Stimulated activated CD8-positive, alpha-beta memory T cell treated with anti-CD3 and anti-CD28 coated beads, Interleukin-15, amount 100 ng/mL, for 24 hours (primary cell): ENCODE results near the gene AJM1.
"Not testable (repeated sequence)": the region's sequence is repeated elsewhere in the genome, so short reads cannot be mapped to it uniquely, and the experiment has no call there.

ENCODE experiments used
- DNase-seq: peaks from one replicate; pipeline ENCODE4 v3.0.0-alpha.2; 2020; ENCODE audit warnings: low read depth

Gene AJM1

GRCh38 chr9:136856541-136857141 lies 14.4 kb downstream of the AJM1 start:
- no peak for DNase-seq

- DNase-seq, result no peak
Measured at GRCh38 chr9:136857166-136857565, 14.9 kb downstream of the AJM1 start.

GRCh38 chr9:136857581-136858412 lies 15.5 kb downstream of the AJM1 start:
- DNase-seq, result no peak

GRCh38 chr9:136858452-136858843 lies 16.2 kb downstream of the AJM1 start:
- no peak for DNase-seq

GRCh38 chr9:136858844-136859757 lies 16.8 kb downstream of the AJM1 start:
- DNase-seq, result no peak

- no peak for DNase-seq
Measured at GRCh38 chr9:136860529-136860928, 18.3 kb downstream of the AJM1 start.

GRCh38 chr9:136860933-136861873 lies 18.9 kb downstream of the AJM1 start:
- no peak for DNase-seq

- no peak for DNase-seq
Measured at GRCh38 chr9:136861874-136862457, 19.7 kb downstream of the AJM1 start.

- DNase-seq, result no peak
Measured at GRCh38 chr9:136862849-136863622, 20.8 kb downstream of the AJM1 start.

- DNase-seq, result no peak
Measured at GRCh38 chr9:136863623-136864273, 21.5 kb downstream of the AJM1 start.

- no peak for DNase-seq
Measured at GRCh38 chr9:136865041-136865767, 22.9 kb downstream of the AJM1 start.

- DNase-seq, result no peak
Measured at GRCh38 chr9:136865768-136866103, 23.5 kb downstream of the AJM1 start.

GRCh38 chr9:136866898-136867421 lies 24.7 kb downstream of the AJM1 start:
- DNase-seq, result not testable (repeated sequence)

GRCh38 chr9:136867480-136867879 lies 25.2 kb downstream of the AJM1 start:
- no peak for DNase-seq

GRCh38 chr9:136867917-136868316 lies 25.6 kb downstream of the AJM1 start:
- DNase-seq, result no peak

- DNase-seq, result no peak
Measured at GRCh38 chr9:136868644-136869043, 26.4 kb downstream of the AJM1 start.

GRCh38 chr9:136869611-136870010 lies 27.3 kb downstream of the AJM1 start:
- not testable (repeated sequence) for DNase-seq

- no peak for DNase-seq
Measured at GRCh38 chr9:136875155-136875554, 32.9 kb downstream of the AJM1 start.

GRCh38 chr9:136876476-136876875 lies 34.2 kb downstream of the AJM1 start:
- no peak for DNase-seq
